PC-9 (cell line): ENCODE data around the gene ALK. TPM values are rescaled to one million over a fixed set of nuclear protein-coding genes. Genes with fewer than 3 reads are reported as not detected.

Source experiments
- BruUV-seq: library from RNA; stranded (reverse); fragments of 400-500 nt; replicated peaks from 2 replicates; lab custom pipeline; 2021; lab: Mats Ljungman, UMichigan
- CTCF ChIA-PET: fragments of 300-600 bp; sonication (Branson Sonifier 250); formaldehyde crosslinking; loops from one replicate; lab custom pipeline; 2022; ENCODE audit warnings: antibody characterized with exemption; lab: Charles Lee
- POLR2A ChIA-PET: fragments of 300-600 bp; sonication (Branson Sonifier 250); formaldehyde crosslinking; loops from one replicate; lab custom pipeline; 2022; ENCODE audit warnings: antibody characterized with exemption; ENCODE audit not compliant: unreplicated experiment; lab: Charles Lee
- DNase-seq, 2 experiments: peaks; one replicate each; pipeline versions ENCODE4 v3.0.0 to v3.0.0-alpha.2; 2015 to 2022; ENCODE audit warnings: mixed read lengths in 1 of 2
- H2AFZ ChIP-seq: fragments of 200-600 bp; sonication (generic); 2 replicates; pipeline ENCODE4 v1.8.1; 2017; ENCODE audit warnings: antibody characterized with exemption
- H3F3A ChIP-seq: fragments of 200-600 bp; sonication (generic); 2 replicates; pipeline ENCODE4 v1.8.1; 2017; ENCODE audit warnings: antibody characterized with exemption, mild to moderate bottlenecking, low read depth; ENCODE audit not compliant: insufficient read depth
- H3K27ac ChIP-seq: fragments of 200-600 bp; sonication (generic); 2 replicates; pipeline ENCODE4 v1.6.1; 2016; ENCODE audit warnings: mixed run types
- H3K27me3 ChIP-seq: fragments of 200-600 bp; sonication (generic); 2 replicates; pipeline ENCODE4 v1.6.1; 2016; ENCODE audit warnings: low read depth, mixed run types; ENCODE audit not compliant: insufficient read depth
- H3K36me3 ChIP-seq: fragments of 200-600 bp; sonication (generic); 2 replicates; pipeline ENCODE4 v1.6.1; 2016; ENCODE audit warnings: low read depth, mixed run types
- H3K4me1 ChIP-seq: fragments of 200-600 bp; sonication (generic); replicated peaks from 2 replicates; pipeline ENCODE4 v1.6.1; 2016; ENCODE audit warnings: mixed run types; ENCODE audit not compliant: insufficient read depth
- H3K4me2 ChIP-seq: fragments of 200-600 bp; sonication (generic); 2 replicates; pipeline ENCODE4 v1.6.1; 2017; ENCODE audit warnings: mixed run types
- H3K4me3 ChIP-seq: fragments of 200-600 bp; sonication (generic); 2 replicates; pipeline ENCODE4 v1.6.1; 2016; ENCODE audit warnings: mixed run types
- H3K79me2 ChIP-seq: fragments of 200-600 bp; sonication (generic); 2 replicates; pipeline ENCODE4 v1.6.1; 2017; ENCODE audit warnings: low read depth, mixed run types
- H3K9me2 ChIP-seq: fragments of 200-600 bp; sonication (generic); 2 replicates; pipeline ENCODE4 v1.8.1; 2017; ENCODE audit warnings: mild to moderate bottlenecking; ENCODE audit not compliant: insufficient read depth
- H3K9me3 ChIP-seq: fragments of 200-600 bp; sonication (generic); 2 replicates; pipeline ENCODE4 v1.8.1; 2016; ENCODE audit warnings: low read depth; ENCODE audit not compliant: insufficient read depth
- H4K20me1 ChIP-seq: fragments of 200-600 bp; sonication (generic); 2 replicates; pipeline ENCODE4 v1.8.1; 2017; ENCODE audit not compliant: insufficient read depth
- CTCF ChIP-seq: fragments of 200-600 bp; sonication (generic); conservative IDR thresholded peaks from 2 replicates; pipeline ENCODE4 v1.6.1; 2017; ENCODE audit warnings: mixed run types, antibody characterized with exemption, mild to moderate bottlenecking, moderate library complexity
- EZH2 ChIP-seq: fragments of 200-600 bp; sonication (generic); IDR thresholded peaks from 2 replicates; pipeline ENCODE4 v1.8.0; 2017; ENCODE audit warnings: antibody characterized with exemption, low read depth
- intact Hi-C: fragments of 100-400 bp; cut with micrococcal nuclease; formaldehyde crosslinking; loops from one replicate; pipeline ENCODE4 v1.10.0; 2022; ENCODE audit not compliant: unreplicated experiment
- total RNA-seq: library from RNA; stranded (reverse); gene quantifications from 2 replicates; pipeline ENCODE4 v1.2.3, GENCODE V29; 2021

Gene ALK
- total RNA-seq, 1 experiment from 2014 or later: not detected

GRCh38 chr2:29774624-29775023, 146.8 kb downstream of the ALK start:
- Histone ChIP-seq H3K79me2 (no peaks in the 10 kb centered on the region), H3K9me3 (0 out of 2 replicates have a peak, but pooled peaks cover 3% of the 10 kb centered on the region), H3K9me2 (no peaks in the 10 kb centered on the region), H3K27ac (no peak overlapping the region), H3K27me3 (peaks cover 45% of the 10 kb centered on the region), H3K4me2 (no peak overlapping the region), H3K4me1 (no peaks in the 10 kb centered on the region), H3K4me3 (no peak overlapping the region), H3K36me3 (no peaks in the 10 kb centered on the region), H4K20me1 (no peaks in the 10 kb centered on the region), H2AFZ (no peak overlapping the region), H3F3A (no peaks in the 10 kb centered on the region)
- intact Hi-C loops: no loop called here
- TF ChIP-seq CTCF: no peak
- TF ChIP-seq EZH2: no peak
- BruUV-seq: no TSS peak
- ChIA-PET POLR2A (interaction anchor here (0.6 kb wide), 1 partner anchor 314 kb away, joined by 3 read pairs; no protein-coding TSS in a partner anchor), CTCF (no interaction called here)
- DNase-seq: no peak

GRCh38 chr2:29770846-29771245, 150.5 kb downstream of the ALK start:
- no peak for TF ChIP-seq EZH2
- TF ChIP-seq CTCF: no peak
- ChIA-PET POLR2A (no interaction called here), CTCF (no interaction called here)
- H3K27ac ChIP-seq: no peak overlapping the region
- BruUV-seq: no TSS peak
- no peaks in the 10 kb centered on the region for H4K20me1 ChIP-seq
- H3K9me3 ChIP-seq: 0 out of 2 replicates have a peak, but pooled peaks cover 3% of the 10 kb centered on the region
- H3K4me1 ChIP-seq: no peaks in the 10 kb centered on the region
- H3K4me3 ChIP-seq: no peak overlapping the region
- DNase-seq: no peak
- no peaks in the 10 kb centered on the region for H3K9me2 ChIP-seq
- intact Hi-C loops: no loop called here
- H2AFZ ChIP-seq: no peak overlapping the region
- no peaks in the 10 kb centered on the region for H3F3A ChIP-seq
- peaks cover 28% of the 10 kb centered on the region for H3K27me3 ChIP-seq
- H3K79me2 ChIP-seq: no peaks in the 10 kb centered on the region
- H3K4me2 ChIP-seq: no peak overlapping the region
- H3K36me3 ChIP-seq: no peaks in the 10 kb centered on the region

- Histone ChIP-seq H3F3A (no peaks in the 10 kb centered on the region), H3K9me2 (no peaks in the 10 kb centered on the region), H4K20me1 (no peaks in the 10 kb centered on the region), H3K27ac (no peak overlapping the region), H3K4me2 (no peak overlapping the region), H3K4me3 (no peak overlapping the region), H3K36me3 (no peaks in the 10 kb centered on the region), H3K9me3 (no peaks in the 10 kb centered on the region), H3K27me3 (peaks cover 28% of the 10 kb centered on the region), H3K4me1 (no peaks in the 10 kb centered on the region), H3K79me2 (no peaks in the 10 kb centered on the region), H2AFZ (no peak overlapping the region)
- intact Hi-C loops: no loop called here
- no peak for DNase-seq
- ChIA-PET CTCF (no interaction called here), POLR2A (no interaction called here)
- no peak for TF ChIP-seq EZH2
- TF ChIP-seq CTCF: no peak
- no TSS peak for BruUV-seq
Measured at GRCh38 chr2:29769847-29770246, 151.5 kb downstream of the ALK start.
